ENCODE data around the gene HACD3. TPM values are rescaled to one million over a fixed set of nuclear protein-coding genes. Genes with fewer than 3 reads are reported as not detected.
"Not testable (repeated sequence)": the region's sequence is repeated elsewhere in the genome, so short reads cannot be mapped to it uniquely, and the experiment has no call there.

Gene HACD3
- total RNA-seq, 5 donors from 2014 or later (not counting 1 experiment from before 2014, with no cell fraction given), result 16.3 to 24.1 (median 20.9) TPM

DNA sequence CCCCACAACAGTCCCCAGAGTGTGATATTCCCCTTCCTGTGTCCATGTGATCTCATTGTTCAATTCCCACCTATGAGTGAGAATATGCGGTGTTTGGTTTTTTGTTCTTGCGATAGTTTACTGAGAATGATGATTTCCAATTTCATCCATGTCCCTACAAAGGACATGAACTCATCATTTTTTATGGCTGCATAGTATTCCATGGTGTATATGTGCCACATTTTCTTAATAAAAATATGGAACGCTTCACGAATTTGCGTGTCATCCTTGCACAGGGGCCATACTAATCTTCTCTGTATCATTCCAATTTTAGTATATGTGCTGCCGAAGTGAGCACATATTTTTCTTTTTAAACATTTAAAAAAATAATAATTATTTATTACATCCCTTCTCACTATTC lies 22.6 kb downstream of the HACD3 start:
- H3K4me1 ChIP-seq (ENCODE audit: control insufficient read depth in 1 of 2, extremely low read depth in 1 of 2, insufficient read depth in 2 of 2, low read length in 2 of 2); DNase-seq; H3K27me3 Mint-ChIP-seq; H3K27ac ChIP-seq (ENCODE audit: low read length); H3K27me3 ChIP-seq (replicated peaks in 1 of 2; ENCODE audit: control insufficient read depth in 2 of 2, extremely low read depth in 1 of 2, insufficient read depth in 2 of 2, low read length in 1 of 2); POLR2A ChIA-PET; H3K4me3 Mint-ChIP-seq; H3K9me3 ChIP-seq; H3K4me3 ChIP-seq (ENCODE audit: control insufficient read depth in 1 of 2, extremely low read depth in 1 of 2, low read length in 1 of 2); CTCF ChIA-PET; H3K27ac Mint-ChIP-seq; H3K9me3 Mint-ChIP-seq; ATAC-seq (replicated peaks in 1 of 4): not testable (repeated sequence)
- H3K36me3 Mint-ChIP-seq, result peaks cover 42% of the 10 kb centered on the region
- WGBS (ENCODE audit: insufficient coverage), result no CpG with 5 or more reads among the region's 6 CpGs
- H3K36me3 ChIP-seq (ENCODE audit: control insufficient read depth in 2 of 2, extremely low read depth in 1 of 2, insufficient read depth in 1 of 2, low read length in 1 of 2), result peaks cover 0 to 20% of the 10 kb centered on the region in 2 donors
- H3K4me1 Mint-ChIP-seq, result peaks cover 9 to 16% (median 14%) of the 10 kb centered on the region in 3 donors

DNA sequence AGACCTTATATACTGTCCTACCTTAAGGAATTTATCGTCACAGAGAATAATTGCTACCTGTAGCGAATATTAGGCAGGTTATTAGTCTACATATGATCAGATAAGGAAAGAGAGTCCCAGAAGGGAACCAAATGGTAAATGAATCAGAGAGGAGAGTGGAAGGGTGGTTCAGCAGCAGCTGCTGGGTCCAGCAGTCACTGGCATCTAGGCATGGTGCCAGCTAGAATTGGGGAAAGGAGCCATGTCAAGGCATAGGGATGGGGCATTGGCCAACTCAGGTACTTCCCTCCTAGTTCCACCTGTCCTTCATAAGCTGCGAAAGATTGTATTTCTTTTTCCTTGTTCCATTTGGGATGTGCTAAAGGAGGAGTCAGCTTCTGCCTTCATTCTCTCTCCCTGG lies 23.4 kb downstream of the HACD3 start:
- peaks cover 0 to 26% of the 10 kb centered on the region in 2 donors for H3K36me3 ChIP-seq (ENCODE audit: control insufficient read depth in 2 of 2, extremely low read depth in 1 of 2, insufficient read depth in 1 of 2, low read length in 1 of 2)
- H3K27ac Mint-ChIP-seq, result no peak overlapping the region
- no peak overlapping the region for H3K4me3 Mint-ChIP-seq
- DNase-seq (no peak), ATAC-seq (replicated peaks in 1 of 4) (no peak)
- no peaks in the 10 kb centered on the region for H3K27me3 Mint-ChIP-seq
- H3K27ac ChIP-seq (ENCODE audit: low read length), result no peak overlapping the region
- peaks cover 50% of the 10 kb centered on the region for H3K36me3 Mint-ChIP-seq
- H3K4me3 ChIP-seq (ENCODE audit: control insufficient read depth in 1 of 2, extremely low read depth in 1 of 2, low read length in 1 of 2), result no peak overlapping the region
- ChIA-PET POLR2A (no interaction called here), CTCF (no interaction called here)
- H3K4me1 Mint-ChIP-seq, result peaks cover 7 to 16% (median 13%) of the 10 kb centered on the region in 3 donors
- no peaks in the 10 kb centered on the region for H3K27me3 ChIP-seq (replicated peaks in 1 of 2; ENCODE audit: control insufficient read depth in 2 of 2, extremely low read depth in 1 of 2, insufficient read depth in 2 of 2, low read length in 1 of 2)
- H3K9me3 ChIP-seq, result no peaks in the 10 kb centered on the region
- no peaks in the 10 kb centered on the region for H3K4me1 ChIP-seq (ENCODE audit: control insufficient read depth in 1 of 2, extremely low read depth in 1 of 2, insufficient read depth in 2 of 2, low read length in 2 of 2)
- H3K9me3 Mint-ChIP-seq, result no peaks in the 10 kb centered on the region
- no CpG with 5 or more reads among the region's 3 CpGs for WGBS (ENCODE audit: insufficient coverage)

DNA sequence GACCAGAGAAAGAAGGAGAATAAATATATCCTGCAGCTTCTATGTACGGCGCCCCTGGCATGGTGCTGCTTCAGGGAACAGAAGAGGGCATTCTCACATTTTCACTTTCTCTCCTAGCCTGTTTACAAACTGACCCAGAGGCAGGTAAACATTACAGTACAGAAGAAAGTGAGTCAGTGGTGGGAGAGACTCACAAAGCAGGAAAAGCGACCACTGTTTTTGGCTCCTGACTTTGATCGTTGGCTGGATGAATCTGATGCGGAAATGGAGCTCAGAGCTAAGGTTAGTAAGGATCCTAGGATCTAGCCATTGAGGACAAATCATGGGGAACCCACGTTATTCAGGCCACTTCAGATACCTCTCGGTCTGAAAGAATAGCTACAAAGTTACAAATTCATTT lies 26.4 kb downstream of the HACD3 start:
- ChIA-PET CTCF (no interaction called here), POLR2A (interaction anchor here in 1 of 2 donors (0.6 kb wide), 1 partner anchor 476 kb away, joined by 15 read pairs; no protein-coding TSS in a partner anchor)
- H3K36me3 ChIP-seq (ENCODE audit: control insufficient read depth in 2 of 2, extremely low read depth in 1 of 2, insufficient read depth in 1 of 2, low read length in 1 of 2), result peaks cover 0 to 29% of the 10 kb centered on the region in 2 donors
- DNase-seq, result no peak
- H3K4me3 Mint-ChIP-seq, result no peak overlapping the region
- H3K4me1 Mint-ChIP-seq, result no peaks in the 10 kb centered on the region
- WGBS (ENCODE audit: insufficient coverage), result 100% methylated on average over 3 of the region's 7 CpGs
- no peaks in the 10 kb centered on the region for H3K4me1 ChIP-seq (ENCODE audit: control insufficient read depth in 1 of 2, extremely low read depth in 1 of 2, insufficient read depth in 2 of 2, low read length in 2 of 2)
- H3K9me3 ChIP-seq, result no peaks in the 10 kb centered on the region
- H3K27me3 Mint-ChIP-seq, result no peaks in the 10 kb centered on the region
- no peaks in the 10 kb centered on the region for H3K9me3 Mint-ChIP-seq
- H3K36me3 Mint-ChIP-seq, result peaks cover 70% of the 10 kb centered on the region
- H3K27ac ChIP-seq (ENCODE audit: low read length), result no peak overlapping the region
- no peak for ATAC-seq (replicated peaks in 1 of 4)
- H3K27ac Mint-ChIP-seq, result no peak overlapping the region
- no peaks in the 10 kb centered on the region for H3K27me3 ChIP-seq (replicated peaks in 1 of 2; ENCODE audit: control insufficient read depth in 2 of 2, extremely low read depth in 1 of 2, insufficient read depth in 2 of 2, low read length in 1 of 2)
- no peak overlapping the region for H3K4me3 ChIP-seq (ENCODE audit: control insufficient read depth in 1 of 2, extremely low read depth in 1 of 2, low read length in 1 of 2)

DNA sequence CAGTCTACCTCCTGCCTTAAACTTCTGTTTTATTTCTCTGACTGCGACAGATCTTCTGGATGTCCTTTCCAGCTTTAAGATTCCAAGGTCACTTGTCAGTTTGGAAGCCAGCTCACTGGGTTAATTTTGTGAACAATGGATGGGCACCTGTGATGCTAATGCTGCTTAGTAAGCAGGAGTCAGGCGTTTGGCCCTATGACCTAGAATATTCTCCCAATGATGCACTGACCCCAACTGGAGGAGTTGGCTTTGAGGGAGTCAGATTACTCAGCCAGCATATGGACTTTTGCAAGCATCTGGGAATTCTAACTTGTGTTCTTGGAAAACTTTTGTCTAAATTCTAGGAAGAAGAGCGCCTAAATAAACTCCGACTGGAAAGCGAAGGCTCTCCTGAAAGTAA lies 28.1 kb downstream of the HACD3 start:
- Histone ChIP-seq H3K4me1 (ENCODE audit: control insufficient read depth in 1 of 2, extremely low read depth in 1 of 2, insufficient read depth in 2 of 2, low read length in 2 of 2) (no peaks in the 10 kb centered on the region), H3K27me3 (replicated peaks in 1 of 2; ENCODE audit: control insufficient read depth in 2 of 2, extremely low read depth in 1 of 2, insufficient read depth in 2 of 2, low read length in 1 of 2) (no peaks in the 10 kb centered on the region), H3K4me3 (ENCODE audit: control insufficient read depth in 1 of 2, extremely low read depth in 1 of 2, low read length in 1 of 2) (no peak overlapping the region), H3K9me3 (no peaks in the 10 kb centered on the region), H3K36me3 (ENCODE audit: control insufficient read depth in 2 of 2, extremely low read depth in 1 of 2, insufficient read depth in 1 of 2, low read length in 1 of 2) (peaks cover 6 to 39% of the 10 kb centered on the region in 2 donors), H3K27ac (ENCODE audit: low read length) (no peak overlapping the region)
- Mint-ChIP-seq H3K9me3 (no peaks in the 10 kb centered on the region), H3K4me1 (no peaks in the 10 kb centered on the region), H3K27me3 (no peaks in the 10 kb centered on the region), H3K27ac (no peak overlapping the region), H3K4me3 (no peak overlapping the region), H3K36me3 (peaks cover 70% of the 10 kb centered on the region)
- DNase-seq (no peak), ATAC-seq (replicated peaks in 1 of 4) (no peak)
- ChIA-PET CTCF (no interaction called here), POLR2A (interaction anchor here in 1 of 2 donors (0.6 kb wide), 1 partner anchor 112 kb away, joined by 6 read pairs; no protein-coding TSS in a partner anchor)
- 100% methylated on average over 5 of the region's 5 CpGs for WGBS (ENCODE audit: insufficient coverage)

DNA sequence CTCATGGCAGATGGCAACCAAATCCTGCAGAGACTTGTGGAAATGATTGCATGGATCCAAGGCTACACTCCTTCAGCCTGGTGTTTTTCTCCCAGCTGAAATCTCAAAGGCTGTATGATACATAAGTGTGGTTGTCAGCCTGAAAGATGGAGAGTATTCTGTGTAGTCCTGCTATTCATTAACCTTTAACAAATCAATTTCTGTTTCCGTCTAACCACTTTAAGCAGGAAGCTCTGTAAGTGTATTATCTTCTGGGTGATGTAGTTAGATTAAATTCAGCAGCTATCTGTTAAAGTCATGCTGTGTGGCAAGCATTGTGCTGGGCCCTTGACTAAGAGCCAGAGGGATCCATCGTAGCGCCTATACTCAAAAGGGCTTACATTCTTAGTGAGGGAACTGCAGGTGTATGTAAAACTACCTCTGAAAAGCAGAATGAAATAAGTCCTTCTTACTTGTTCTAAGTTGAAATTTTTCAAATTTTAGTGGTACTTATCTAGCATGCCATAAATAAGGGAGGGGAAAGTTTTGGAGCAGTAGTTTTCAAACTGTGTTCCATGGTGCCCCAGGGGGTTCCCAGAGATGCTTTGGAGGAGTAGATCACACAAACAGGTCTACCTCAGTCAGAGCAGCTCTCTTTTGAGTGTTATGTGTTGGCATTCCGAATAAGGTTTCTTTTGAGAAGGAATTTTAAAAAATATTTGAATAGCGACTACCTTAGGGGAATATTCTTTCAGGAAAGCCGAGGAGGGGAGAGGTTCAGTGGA lies 28.9 kb downstream of the HACD3 start:
- H3K4me1 Mint-ChIP-seq, result no peaks in the 10 kb centered on the region
- Histone ChIP-seq H3K36me3 (ENCODE audit: control insufficient read depth in 2 of 2, extremely low read depth in 1 of 2, insufficient read depth in 1 of 2, low read length in 1 of 2) (peaks cover 6 to 42% of the 10 kb centered on the region in 2 donors), H3K4me1 (ENCODE audit: control insufficient read depth in 1 of 2, extremely low read depth in 1 of 2, insufficient read depth in 2 of 2, low read length in 2 of 2) (no peaks in the 10 kb centered on the region), H3K4me3 (ENCODE audit: control insufficient read depth in 1 of 2, extremely low read depth in 1 of 2, low read length in 1 of 2) (no peak overlapping the region), H3K27ac (ENCODE audit: low read length) (no peak overlapping the region), H3K9me3 (no peaks in the 10 kb centered on the region), H3K27me3 (replicated peaks in 1 of 2; ENCODE audit: control insufficient read depth in 2 of 2, extremely low read depth in 1 of 2, insufficient read depth in 2 of 2, low read length in 1 of 2) (no peaks in the 10 kb centered on the region)
- DNase-seq, result no peak
- H3K9me3 Mint-ChIP-seq, result no peaks in the 10 kb centered on the region
- ATAC-seq (replicated peaks in 1 of 4), result no peak
- WGBS (ENCODE audit: insufficient coverage), result 100% methylated on average over 2 of the region's 6 CpGs
- H3K36me3 Mint-ChIP-seq, result peaks cover 68% of the 10 kb centered on the region
- H3K27ac Mint-ChIP-seq, result no peak overlapping the region
- H3K27me3 Mint-ChIP-seq, result no peaks in the 10 kb centered on the region
- POLR2A ChIA-PET, result no interaction called here
- CTCF ChIA-PET, result no interaction called here
- H3K4me3 Mint-ChIP-seq, result no peak overlapping the region

DNA sequence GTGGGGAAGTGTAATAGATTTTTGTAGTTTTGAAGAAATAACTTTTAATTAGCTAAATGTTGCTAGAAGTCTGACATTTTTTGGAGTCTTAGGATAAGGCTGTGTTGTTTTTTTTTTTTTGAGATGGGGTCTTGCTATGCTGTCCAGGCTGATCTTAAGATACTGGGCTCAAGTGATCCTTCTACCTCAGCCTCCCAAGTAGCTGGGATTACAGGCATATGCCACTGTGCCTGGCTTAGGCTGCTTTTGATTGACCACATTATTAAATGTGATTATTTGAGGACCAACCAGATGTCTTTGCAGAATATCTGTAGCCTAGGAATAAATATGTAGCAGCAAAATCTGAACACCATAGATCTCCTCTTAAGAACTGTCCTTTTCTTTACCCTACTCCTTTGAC lies 29.7 kb downstream of the HACD3 start:
- Histone ChIP-seq H3K4me1 (ENCODE audit: control insufficient read depth in 1 of 2, extremely low read depth in 1 of 2, insufficient read depth in 2 of 2, low read length in 2 of 2) (no peaks in the 10 kb centered on the region), H3K4me3 (ENCODE audit: control insufficient read depth in 1 of 2, extremely low read depth in 1 of 2, low read length in 1 of 2) (no peak overlapping the region), H3K27me3 (replicated peaks in 1 of 2; ENCODE audit: control insufficient read depth in 2 of 2, extremely low read depth in 1 of 2, insufficient read depth in 2 of 2, low read length in 1 of 2) (no peaks in the 10 kb centered on the region), H3K36me3 (ENCODE audit: control insufficient read depth in 2 of 2, extremely low read depth in 1 of 2, insufficient read depth in 1 of 2, low read length in 1 of 2) (peaks cover 6 to 47% of the 10 kb centered on the region in 2 donors), H3K9me3 (no peaks in the 10 kb centered on the region), H3K27ac (ENCODE audit: low read length) (no peak overlapping the region)
- Mint-ChIP-seq H3K4me1 (no peaks in the 10 kb centered on the region), H3K27ac (no peak overlapping the region), H3K4me3 (no peak overlapping the region), H3K36me3 (peaks cover 71% of the 10 kb centered on the region), H3K9me3 (no peaks in the 10 kb centered on the region), H3K27me3 (no peaks in the 10 kb centered on the region)
- CTCF ChIA-PET, result interaction anchor here in 1 of 2 donors (0.5 kb wide), 1 partner anchor 1356 kb away, joined by 3 read pairs; no protein-coding TSS in a partner anchor
- no peak for ATAC-seq (replicated peaks in 1 of 4)
- POLR2A ChIA-PET, result no interaction called here
- no peak for DNase-seq

All from T-cell (primary cell).